Ishikawa (cell line): ENCODE results near the gene STMN3.

ENCODE experiments used
- CEBPB ChIP-seq: IDR thresholded peaks from 2 replicates; pipeline ENCODE4 v1.6.1; 2012
- CREB1 ChIP-seq: IDR thresholded peaks from 2 replicates; pipeline ENCODE4 v1.6.1; 2012; ENCODE audit warnings: low read depth
- EGR1 ChIP-seq: IDR thresholded peaks from 2 replicates; pipeline ENCODE4 v1.6.1; 2012
- EP300 ChIP-seq: IDR thresholded peaks from 2 replicates; pipeline ENCODE4 v1.6.1; 2012; ENCODE audit warnings: borderline replicate concordance
- NFIC ChIP-seq: IDR thresholded peaks from 2 replicates; pipeline ENCODE4 v1.6.1; 2012
- RAD21 ChIP-seq: IDR thresholded peaks from 2 replicates; pipeline ENCODE4 v1.6.1; 2012; ENCODE audit warnings: low read depth
- TAF1 ChIP-seq: IDR thresholded peaks from 2 replicates; pipeline ENCODE4 v1.6.1; 2012; ENCODE audit warnings: low read depth, mild to moderate bottlenecking
- TCF12 ChIP-seq: IDR thresholded peaks from 2 replicates; pipeline ENCODE4 v1.6.1; 2012; ENCODE audit warnings: low read depth
- TEAD4 ChIP-seq: IDR thresholded peaks from 2 replicates; pipeline ENCODE4 v1.6.1; 2012
- YY1 ChIP-seq: IDR thresholded peaks from 2 replicates; pipeline ENCODE4 v1.6.1; 2012; ENCODE audit warnings: low read depth
- ZBTB7A ChIP-seq: IDR thresholded peaks from 2 replicates; pipeline ENCODE4 v1.6.1; 2012; ENCODE audit warnings: low read depth
- TF ChIP-seq, protein P1 (sequence below): IDR thresholded peaks from 2 replicates; pipeline ENCODE4 v1.6.1; 2012; ENCODE audit warnings: low read depth, mild to moderate bottlenecking
- TF ChIP-seq, protein P2 (sequence below): IDR thresholded peaks from 2 replicates; pipeline ENCODE4 v1.6.1; 2012

DNA sequence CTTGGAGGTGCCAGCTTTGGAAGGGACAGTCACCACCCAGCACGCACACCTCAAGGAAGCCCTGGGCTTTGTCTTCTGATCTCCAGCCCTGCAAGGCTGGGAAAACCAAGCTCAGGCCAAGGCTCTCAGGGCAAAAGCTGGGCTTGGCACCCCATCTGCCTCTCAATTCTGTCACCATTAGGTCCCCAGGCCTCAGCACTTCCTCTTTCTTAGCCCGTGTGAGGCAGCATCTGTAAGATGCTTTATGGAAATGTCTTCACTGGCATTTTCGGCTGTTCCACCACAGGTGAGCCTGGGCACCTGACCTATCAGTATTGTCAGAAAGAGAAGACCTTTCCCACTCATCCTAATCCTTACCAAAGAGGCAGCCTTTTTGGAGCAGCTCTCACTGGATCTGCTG is 50.9 kb downstream of the STMN3 start:
- TF ChIP-seq TAF1 = no peak
- TF ChIP-seq, protein P1, sequence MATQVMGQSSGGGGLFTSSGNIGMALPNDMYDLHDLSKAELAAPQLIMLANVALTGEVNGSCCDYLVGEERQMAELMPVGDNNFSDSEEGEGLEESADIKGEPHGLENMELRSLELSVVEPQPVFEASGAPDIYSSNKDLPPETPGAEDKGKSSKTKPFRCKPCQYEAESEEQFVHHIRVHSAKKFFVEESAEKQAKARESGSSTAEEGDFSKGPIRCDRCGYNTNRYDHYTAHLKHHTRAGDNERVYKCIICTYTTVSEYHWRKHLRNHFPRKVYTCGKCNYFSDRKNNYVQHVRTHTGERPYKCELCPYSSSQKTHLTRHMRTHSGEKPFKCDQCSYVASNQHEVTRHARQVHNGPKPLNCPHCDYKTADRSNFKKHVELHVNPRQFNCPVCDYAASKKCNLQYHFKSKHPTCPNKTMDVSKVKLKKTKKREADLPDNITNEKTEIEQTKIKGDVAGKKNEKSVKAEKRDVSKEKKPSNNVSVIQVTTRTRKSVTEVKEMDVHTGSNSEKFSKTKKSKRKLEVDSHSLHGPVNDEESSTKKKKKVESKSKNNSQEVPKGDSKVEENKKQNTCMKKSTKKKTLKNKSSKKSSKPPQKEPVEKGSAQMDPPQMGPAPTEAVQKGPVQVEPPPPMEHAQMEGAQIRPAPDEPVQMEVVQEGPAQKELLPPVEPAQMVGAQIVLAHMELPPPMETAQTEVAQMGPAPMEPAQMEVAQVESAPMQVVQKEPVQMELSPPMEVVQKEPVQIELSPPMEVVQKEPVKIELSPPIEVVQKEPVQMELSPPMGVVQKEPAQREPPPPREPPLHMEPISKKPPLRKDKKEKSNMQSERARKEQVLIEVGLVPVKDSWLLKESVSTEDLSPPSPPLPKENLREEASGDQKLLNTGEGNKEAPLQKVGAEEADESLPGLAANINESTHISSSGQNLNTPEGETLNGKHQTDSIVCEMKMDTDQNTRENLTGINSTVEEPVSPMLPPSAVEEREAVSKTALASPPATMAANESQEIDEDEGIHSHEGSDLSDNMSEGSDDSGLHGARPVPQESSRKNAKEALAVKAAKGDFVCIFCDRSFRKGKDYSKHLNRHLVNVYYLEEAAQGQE = no peak
- TF ChIP-seq, protein P2, sequence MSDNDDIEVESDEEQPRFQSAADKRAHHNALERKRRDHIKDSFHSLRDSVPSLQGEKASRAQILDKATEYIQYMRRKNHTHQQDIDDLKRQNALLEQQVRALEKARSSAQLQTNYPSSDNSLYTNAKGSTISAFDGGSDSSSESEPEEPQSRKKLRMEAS = no peak
- TF ChIP-seq YY1 = no peak
- TF ChIP-seq EP300 = no peak
- TF ChIP-seq NFIC = no peak
- TF ChIP-seq RAD21 = no peak
- TF ChIP-seq TEAD4 = no peak
- TF ChIP-seq CEBPB = no peak
- no peak for TF ChIP-seq CREB1
- TF ChIP-seq EGR1 = no peak
- TF ChIP-seq ZBTB7A = no peak
- TF ChIP-seq TCF12 = no peak
